Measurements from ENCODE around the gene TNS3.

GRCh38 chr7:47543714-47544113, 38.2 kb downstream of the TNS3 start:
- TF ChIP-seq ZNF207 (IDR thresholded peaks at IDR 0.05; ENCODE audit: borderline replicate concordance) (no peak), POLR2AphosphoS5 (IDR thresholded peaks at IDR 0.05; ENCODE audit: low read length) (no peak), NFIC (IDR thresholded peaks at IDR 0.05; ENCODE audit: low read depth, low read length) (no peak), CHD4 (IDR thresholded peaks at IDR 0.05) (no peak), BCL3 (IDR thresholded peaks at IDR 0.05; ENCODE audit: borderline replicate concordance, insufficient read depth, low read depth, low read length, poor library complexity, severe bottlenecking) (no peak), CTCF (IDR thresholded peaks at IDR 0.05 in 2 of 3, conservative IDR thresholded peaks at IDR 0.05 in 1 of 3; ENCODE audit: control insufficient read depth in 2 of 3, extremely low read depth in 1 of 3, insufficient read depth in 1 of 3, low read depth in 3 of 3, low read length in 3 of 3) (no peak), ZNF24 (IDR thresholded peaks at IDR 0.05) (no peak), CBFB (IDR thresholded peaks at IDR 0.05; ENCODE audit: low read depth) (no peak), SUZ12 (IDR thresholded peaks at IDR 0.05; ENCODE audit: unreplicated experiment) (no peak)

Data from GM12878 (cell line).